Lower leg skin (tissue), 3 donors: ENCODE data around the gene GTF2H4.

Experiments used
- POLR2A ChIP-seq, 2 donors: fragments of 450-650 bp; IDR thresholded peaks; one replicate each; pipeline ENCODE4 v1.6.1; 2016 to 2017; ENCODE audit warnings: antibody characterized with exemption in 2 of 2, mild to moderate bottlenecking in 1 of 2, moderate library complexity in 1 of 2
- TF ChIP-seq, protein P1 (sequence below), 3 donors: fragments of 450-650 bp; IDR thresholded peaks; one replicate each; pipeline ENCODE4 v1.5.1; 2016; ENCODE audit warnings: antibody characterized with exemption in 3 of 3, mild to moderate bottlenecking in 3 of 3, moderate library complexity in 2 of 3

DNA sequence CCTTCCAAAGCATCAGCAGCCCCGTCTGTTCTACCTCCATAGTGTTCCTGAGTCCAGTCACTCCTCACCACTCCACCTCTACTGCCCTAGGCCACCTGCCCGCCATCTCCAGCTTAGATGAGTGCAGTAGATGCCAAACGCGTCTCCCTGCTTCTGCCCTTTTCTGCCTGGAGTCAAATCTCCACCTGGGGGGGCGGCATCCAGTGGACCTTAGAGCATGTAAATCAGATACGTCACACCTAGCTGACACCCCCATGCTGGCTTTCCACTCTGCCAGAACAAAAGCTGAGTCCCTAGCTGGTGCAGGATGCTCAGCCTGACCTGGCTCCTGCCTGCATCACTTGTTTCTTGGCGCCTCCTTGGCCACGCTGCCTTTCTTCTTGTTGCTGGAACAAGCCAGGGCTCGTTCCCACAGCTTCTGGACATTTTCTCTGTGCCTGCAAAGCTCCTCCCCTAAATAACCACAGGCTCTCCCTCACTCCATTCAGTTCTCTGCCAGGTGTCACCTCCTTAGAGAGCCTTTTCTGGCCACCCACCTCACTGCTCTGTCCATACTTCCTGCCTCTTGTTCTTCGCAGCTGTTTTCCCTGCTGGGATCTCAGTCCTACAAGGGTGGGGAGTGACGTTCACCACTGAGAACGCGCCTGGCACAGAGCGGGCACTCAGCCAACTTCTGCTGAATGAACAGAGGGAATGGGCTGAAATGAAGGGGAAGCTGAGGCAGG is 17.9 kb upstream of the GTF2H4 start:
- TF ChIP-seq, protein P1, sequence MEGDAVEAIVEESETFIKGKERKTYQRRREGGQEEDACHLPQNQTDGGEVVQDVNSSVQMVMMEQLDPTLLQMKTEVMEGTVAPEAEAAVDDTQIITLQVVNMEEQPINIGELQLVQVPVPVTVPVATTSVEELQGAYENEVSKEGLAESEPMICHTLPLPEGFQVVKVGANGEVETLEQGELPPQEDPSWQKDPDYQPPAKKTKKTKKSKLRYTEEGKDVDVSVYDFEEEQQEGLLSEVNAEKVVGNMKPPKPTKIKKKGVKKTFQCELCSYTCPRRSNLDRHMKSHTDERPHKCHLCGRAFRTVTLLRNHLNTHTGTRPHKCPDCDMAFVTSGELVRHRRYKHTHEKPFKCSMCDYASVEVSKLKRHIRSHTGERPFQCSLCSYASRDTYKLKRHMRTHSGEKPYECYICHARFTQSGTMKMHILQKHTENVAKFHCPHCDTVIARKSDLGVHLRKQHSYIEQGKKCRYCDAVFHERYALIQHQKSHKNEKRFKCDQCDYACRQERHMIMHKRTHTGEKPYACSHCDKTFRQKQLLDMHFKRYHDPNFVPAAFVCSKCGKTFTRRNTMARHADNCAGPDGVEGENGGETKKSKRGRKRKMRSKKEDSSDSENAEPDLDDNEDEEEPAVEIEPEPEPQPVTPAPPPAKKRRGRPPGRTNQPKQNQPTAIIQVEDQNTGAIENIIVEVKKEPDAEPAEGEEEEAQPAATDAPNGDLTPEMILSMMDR (IDR thresholded peaks at IDR 0.05) = no peak
- no peak for TF ChIP-seq POLR2A (IDR thresholded peaks at IDR 0.05)
